Measurements from ENCODE around the gene AGAP1.

AGAP1 gene

DNA sequence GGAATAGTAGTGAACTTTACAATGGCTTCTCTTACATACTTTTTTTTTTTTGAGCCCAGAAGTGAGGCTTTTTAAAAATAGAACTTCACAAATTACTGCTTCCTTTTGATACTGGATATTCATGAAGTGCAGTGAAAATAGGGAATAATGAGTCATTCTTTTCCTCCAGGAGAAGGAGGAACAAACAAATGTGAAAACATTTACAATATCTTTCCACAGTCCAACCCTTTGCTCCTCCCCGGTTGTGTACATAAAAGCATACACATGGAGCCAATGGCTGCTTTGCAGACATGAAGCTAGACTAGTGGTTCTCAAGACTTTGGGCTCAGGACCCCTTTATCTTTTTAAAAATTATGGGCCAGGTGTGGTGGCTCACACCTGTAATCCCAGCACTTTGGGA is 407.4 kb downstream of the AGAP1 start:
- TF ChIP-seq, protein P1, sequence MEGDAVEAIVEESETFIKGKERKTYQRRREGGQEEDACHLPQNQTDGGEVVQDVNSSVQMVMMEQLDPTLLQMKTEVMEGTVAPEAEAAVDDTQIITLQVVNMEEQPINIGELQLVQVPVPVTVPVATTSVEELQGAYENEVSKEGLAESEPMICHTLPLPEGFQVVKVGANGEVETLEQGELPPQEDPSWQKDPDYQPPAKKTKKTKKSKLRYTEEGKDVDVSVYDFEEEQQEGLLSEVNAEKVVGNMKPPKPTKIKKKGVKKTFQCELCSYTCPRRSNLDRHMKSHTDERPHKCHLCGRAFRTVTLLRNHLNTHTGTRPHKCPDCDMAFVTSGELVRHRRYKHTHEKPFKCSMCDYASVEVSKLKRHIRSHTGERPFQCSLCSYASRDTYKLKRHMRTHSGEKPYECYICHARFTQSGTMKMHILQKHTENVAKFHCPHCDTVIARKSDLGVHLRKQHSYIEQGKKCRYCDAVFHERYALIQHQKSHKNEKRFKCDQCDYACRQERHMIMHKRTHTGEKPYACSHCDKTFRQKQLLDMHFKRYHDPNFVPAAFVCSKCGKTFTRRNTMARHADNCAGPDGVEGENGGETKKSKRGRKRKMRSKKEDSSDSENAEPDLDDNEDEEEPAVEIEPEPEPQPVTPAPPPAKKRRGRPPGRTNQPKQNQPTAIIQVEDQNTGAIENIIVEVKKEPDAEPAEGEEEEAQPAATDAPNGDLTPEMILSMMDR (IDR thresholded peaks at IDR 0.05; ENCODE audit: low read depth, low read length), result no peak
- no peak for DNase-seq (ENCODE audit: low read depth in 2 of 2)
- no peak overlapping the region for H3K4me3 ChIP-seq (replicated peaks in 1 of 2; ENCODE audit: low read depth in 2 of 2, low read length in 2 of 2)

DNA sequence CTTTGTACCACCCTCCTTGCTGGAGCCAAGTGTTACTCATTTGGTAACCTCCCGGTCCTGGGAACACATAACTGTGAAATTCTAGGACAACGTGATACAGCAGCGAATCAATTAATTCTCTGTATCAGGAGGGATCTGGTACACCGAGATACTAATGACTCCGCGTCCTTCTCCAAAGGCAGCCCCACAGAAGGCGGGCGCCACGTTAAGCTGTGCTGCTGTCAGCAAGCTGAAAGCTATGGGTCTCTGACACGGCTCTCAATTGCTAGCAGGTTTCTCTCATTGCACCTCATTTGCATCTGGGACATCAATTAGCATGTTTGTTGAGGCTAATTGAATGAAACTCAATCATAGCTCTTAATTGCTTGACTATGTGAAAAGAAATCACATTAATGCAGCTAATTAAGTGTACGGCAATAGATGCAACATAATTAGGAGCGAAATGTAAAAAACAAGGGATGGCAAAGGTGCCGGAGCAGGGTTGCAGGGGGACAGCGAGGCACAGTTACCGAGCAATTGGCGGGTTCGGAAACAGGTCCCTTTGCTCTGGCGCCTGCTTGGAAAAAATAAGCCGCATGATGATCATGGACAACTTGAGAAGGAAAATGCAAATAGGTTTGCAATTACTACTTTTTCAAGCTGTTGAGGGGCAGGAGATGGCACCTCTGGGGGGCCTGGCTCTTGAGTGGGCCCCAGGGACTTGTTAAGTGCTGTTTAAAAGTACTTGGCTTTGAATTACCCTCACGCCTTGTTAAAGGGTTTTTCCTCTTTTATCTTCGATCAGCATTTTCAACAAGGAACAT is 410.1 kb downstream of the AGAP1 start:
- H3K4me3 ChIP-seq (replicated peaks in 1 of 2; ENCODE audit: low read depth in 2 of 2, low read length in 2 of 2), result no peak overlapping the region
- DNase-seq (ENCODE audit: low read depth in 2 of 2), result no peak
- TF ChIP-seq, protein P1 (IDR thresholded peaks at IDR 0.05; ENCODE audit: low read depth, low read length), result no peak

DNA sequence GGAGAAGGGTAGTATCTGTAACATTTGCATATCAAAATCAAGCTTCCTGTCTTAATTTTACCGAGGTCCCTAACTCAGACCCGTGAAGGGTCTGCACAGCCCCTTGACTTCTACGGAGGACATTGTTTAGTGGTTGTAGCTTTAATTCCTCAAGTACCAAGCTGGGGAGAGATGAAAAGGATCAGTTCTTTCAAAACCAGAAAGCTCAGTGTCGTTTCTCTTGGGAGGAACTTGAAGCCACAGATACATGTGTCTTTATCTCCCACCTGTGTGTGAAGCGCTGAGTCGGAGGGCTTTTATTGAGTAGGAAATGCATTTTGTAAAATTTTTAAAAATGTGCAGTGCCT is 410.7 kb downstream of the AGAP1 start:
- DNase-seq (ENCODE audit: low read depth in 2 of 2), result no peak
- TF ChIP-seq, protein P1 (IDR thresholded peaks at IDR 0.05; ENCODE audit: low read depth, low read length), result no peak
- H3K4me3 ChIP-seq (replicated peaks in 1 of 2; ENCODE audit: low read depth in 2 of 2, low read length in 2 of 2), result no peak overlapping the region

DNA sequence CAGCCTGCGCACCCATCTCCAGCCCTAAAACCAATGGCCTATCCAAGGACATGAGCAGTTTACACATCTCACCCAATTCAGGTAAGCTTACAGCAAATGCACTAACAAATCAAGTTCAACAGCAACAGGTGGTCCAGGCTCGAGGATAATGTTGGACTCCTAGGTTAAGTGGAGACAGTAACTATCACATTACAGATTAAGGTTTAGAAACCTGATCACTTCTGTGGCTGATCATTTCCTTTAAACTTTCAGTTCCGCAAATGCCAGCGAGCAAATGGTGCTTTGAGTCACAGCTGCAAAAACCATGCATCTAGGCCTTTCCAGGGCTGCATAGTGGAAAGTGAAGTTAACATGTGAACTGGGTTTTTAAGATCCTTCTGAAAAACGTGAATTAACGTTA is 415.0 kb downstream of the AGAP1 start:
- TF ChIP-seq, protein P1 (IDR thresholded peaks at IDR 0.05; ENCODE audit: low read depth, low read length), result no peak
- no peak overlapping the region for H3K4me3 ChIP-seq (replicated peaks in 1 of 2; ENCODE audit: low read depth in 2 of 2, low read length in 2 of 2)
- DNase-seq (ENCODE audit: low read depth in 2 of 2), result no peak

DNA sequence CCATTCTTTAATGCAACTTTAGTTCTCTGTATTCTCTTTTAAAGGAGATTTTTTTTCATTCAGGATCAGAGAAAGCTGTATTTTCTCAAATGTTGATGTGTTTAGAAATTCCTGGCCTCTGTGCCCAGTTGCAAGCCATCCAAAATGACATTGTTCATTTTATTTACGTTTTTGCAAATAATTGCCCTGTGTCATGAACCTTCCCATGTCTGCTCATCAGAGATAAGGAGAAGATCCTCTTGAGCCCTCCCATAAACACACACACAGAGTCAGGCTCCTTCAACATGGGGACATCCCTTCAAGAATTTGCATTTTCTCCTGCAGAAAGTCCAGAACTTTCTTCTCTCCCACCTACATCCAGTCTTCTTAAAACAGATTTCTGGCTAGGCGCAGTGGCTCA is 415.5 kb downstream of the AGAP1 start:
- TF ChIP-seq, protein P1 (IDR thresholded peaks at IDR 0.05; ENCODE audit: low read depth, low read length), result no peak

DNA sequence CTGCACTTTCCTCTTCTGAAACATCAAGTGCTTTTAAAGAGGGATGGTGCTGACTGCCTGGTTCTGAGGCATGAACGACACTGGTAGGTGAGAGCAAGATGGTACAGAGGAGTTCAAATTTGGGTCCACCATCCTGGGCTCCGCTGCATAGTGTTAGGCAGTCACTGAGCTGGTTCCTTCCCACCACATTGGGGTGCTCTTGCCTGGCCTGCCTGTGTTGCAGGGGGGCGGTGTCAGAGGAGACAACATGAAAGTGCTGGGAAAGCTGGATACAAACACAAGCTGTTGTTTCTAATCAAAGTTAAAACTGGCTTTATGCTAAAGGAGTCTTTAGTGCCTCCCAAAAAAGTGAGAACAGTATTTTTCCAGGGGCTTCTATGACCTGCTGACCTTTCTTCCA is 416.2 kb downstream of the AGAP1 start:
- TF ChIP-seq, protein P1 (IDR thresholded peaks at IDR 0.05; ENCODE audit: low read depth, low read length), result no peak
- DNase-seq (ENCODE audit: low read depth in 2 of 2), result no peak

More for the DNA sequence above, 415.5 kb downstream of the AGAP1 start:
- no peak overlapping the region for H3K4me3 ChIP-seq (replicated peaks in 1 of 2; ENCODE audit: low read depth in 2 of 2, low read length in 2 of 2)
- DNase-seq (ENCODE audit: low read depth in 2 of 2), result no peak

DNA sequence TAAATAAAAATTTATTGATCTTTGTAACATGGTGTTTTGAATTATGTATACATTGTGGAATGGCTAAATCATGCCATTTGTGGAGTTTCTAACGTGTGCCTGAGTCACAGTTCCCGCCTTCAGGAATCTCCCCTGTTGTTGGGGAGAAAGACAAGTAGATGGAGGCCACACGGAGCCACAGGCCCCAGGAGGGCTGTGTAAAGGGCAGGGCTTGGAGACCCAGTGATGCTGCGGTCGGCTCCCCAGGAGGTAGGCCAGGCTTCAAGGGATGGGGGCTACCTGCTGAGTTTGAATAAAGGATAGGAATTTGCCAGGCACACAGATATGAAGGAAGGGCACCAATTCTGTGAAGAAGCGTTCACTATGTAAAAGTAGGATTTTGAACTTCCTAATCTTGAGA is 417.3 kb downstream of the AGAP1 start:
- no peak for DNase-seq (ENCODE audit: low read depth in 2 of 2)
- H3K4me3 ChIP-seq (replicated peaks in 1 of 2; ENCODE audit: low read depth in 2 of 2, low read length in 2 of 2), result no peak overlapping the region
- TF ChIP-seq, protein P1 (IDR thresholded peaks at IDR 0.05; ENCODE audit: low read depth, low read length), result no peak

More for the DNA sequence above, 416.2 kb downstream of the AGAP1 start:
- H3K4me3 ChIP-seq (replicated peaks in 1 of 2; ENCODE audit: low read depth in 2 of 2, low read length in 2 of 2), result no peak overlapping the region

Measured in cardiac fibroblast (primary cell).